ENCODE results near the gene LAMA2. TPM values are rescaled to one million over a fixed set of nuclear protein-coding genes. Genes with fewer than 3 reads are reported as not detected.

Gene LAMA2
- total RNA-seq, 4 donors from 2014 or later = 1.7 to 112 (median 19.6) TPM

DNA sequence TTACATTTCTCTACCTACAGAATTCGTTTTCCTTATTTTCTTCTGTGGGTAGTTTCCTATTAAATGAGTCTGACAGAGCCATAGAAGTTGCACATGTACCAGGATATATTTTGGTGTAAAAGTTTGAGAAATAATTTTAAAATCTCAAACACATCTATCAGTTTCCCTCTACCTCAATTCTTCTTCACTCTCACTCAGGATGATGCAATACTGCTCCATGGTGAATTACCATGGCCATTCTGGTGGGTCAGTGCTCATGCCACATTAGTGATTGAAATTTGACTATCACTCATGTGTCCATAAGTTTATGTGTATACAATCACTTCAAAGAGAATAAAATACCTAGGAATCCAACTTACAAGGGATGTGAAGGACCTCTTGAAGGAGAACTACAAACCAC lies 675.3 kb downstream of the LAMA2 start:
- 82 to 87% methylated on average over 1 of the region's 1 CpG for WGBS, 2 donors
- intact Hi-C loops (cut with DNase I) = no loop called here

DNA sequence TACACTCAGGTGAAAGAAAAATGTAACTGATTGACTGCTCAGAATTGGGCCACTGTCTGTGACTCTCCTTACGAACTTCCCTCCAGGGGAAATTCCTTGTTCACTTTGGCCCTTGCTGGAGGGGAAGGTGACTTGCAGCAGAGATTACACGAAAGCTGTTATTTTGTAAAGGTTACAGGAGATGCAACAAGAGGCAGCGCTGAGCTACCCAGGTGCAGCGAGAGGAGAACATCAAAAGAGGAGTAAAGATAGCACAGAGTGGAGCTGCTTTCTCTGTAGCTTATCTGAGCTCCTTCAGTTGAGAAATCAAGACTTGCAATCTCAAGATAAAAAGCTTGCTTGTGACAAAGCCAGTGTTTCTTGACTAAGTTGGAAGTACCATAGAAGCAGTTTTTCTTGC lies 682.4 kb downstream of the LAMA2 start:
- no peak for DNase-seq
- Histone ChIP-seq H3K4me3 (no peak overlapping the region), H3K9me3 (peaks cover 0 to under 1% (median 0%) of the 10 kb centered on the region in 3 donors), H3K27me3 (no peaks in the 10 kb centered on the region), H3K27ac (no peak overlapping the region), H3K4me1 (no peaks in the 10 kb centered on the region), H3K36me3 (no peaks in the 10 kb centered on the region)
- TF ChIP-seq POLR2A (IDR thresholded peaks at IDR 0.05) = no peak
- TF ChIP-seq, protein P1, sequence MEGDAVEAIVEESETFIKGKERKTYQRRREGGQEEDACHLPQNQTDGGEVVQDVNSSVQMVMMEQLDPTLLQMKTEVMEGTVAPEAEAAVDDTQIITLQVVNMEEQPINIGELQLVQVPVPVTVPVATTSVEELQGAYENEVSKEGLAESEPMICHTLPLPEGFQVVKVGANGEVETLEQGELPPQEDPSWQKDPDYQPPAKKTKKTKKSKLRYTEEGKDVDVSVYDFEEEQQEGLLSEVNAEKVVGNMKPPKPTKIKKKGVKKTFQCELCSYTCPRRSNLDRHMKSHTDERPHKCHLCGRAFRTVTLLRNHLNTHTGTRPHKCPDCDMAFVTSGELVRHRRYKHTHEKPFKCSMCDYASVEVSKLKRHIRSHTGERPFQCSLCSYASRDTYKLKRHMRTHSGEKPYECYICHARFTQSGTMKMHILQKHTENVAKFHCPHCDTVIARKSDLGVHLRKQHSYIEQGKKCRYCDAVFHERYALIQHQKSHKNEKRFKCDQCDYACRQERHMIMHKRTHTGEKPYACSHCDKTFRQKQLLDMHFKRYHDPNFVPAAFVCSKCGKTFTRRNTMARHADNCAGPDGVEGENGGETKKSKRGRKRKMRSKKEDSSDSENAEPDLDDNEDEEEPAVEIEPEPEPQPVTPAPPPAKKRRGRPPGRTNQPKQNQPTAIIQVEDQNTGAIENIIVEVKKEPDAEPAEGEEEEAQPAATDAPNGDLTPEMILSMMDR (IDR thresholded peaks at IDR 0.05) = no peak
- WGBS, 2 donors = 79 to 85% methylated on average over 4 of the region's 4 CpGs
- intact Hi-C loops (cut with DNase I) = no loop called here

More for the DNA sequence above, 675.3 kb downstream of the LAMA2 start:
- TF ChIP-seq, protein P1 (IDR thresholded peaks at IDR 0.05) = no peak
- no peak for TF ChIP-seq POLR2A (IDR thresholded peaks at IDR 0.05)
- Histone ChIP-seq H3K27ac (no peak overlapping the region), H3K4me1 (no peaks in the 10 kb centered on the region), H3K9me3 (no peaks in the 10 kb centered on the region), H3K4me3 (no peak overlapping the region), H3K36me3 (no peaks in the 10 kb centered on the region), H3K27me3 (no peaks in the 10 kb centered on the region)
- DNase-seq = no peak

DNA sequence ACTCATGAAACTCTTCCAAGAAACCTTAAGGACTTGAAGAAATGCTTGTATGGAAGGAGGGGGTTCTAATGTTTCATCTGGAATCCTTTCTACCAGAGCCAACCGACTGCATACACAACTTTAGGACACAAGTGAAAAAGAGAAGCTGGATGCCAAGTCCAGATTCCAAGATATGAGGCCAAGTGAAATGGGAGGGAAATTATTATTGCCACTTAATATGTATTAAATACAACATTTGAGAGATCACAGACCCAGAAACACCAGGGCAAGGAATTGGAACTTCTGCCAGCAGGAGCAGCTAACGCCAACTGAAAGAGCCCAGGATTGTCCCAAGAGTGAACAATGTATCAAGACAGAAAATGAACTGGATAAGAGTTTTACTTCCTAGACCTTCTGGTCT lies 682.9 kb downstream of the LAMA2 start:
- intact Hi-C loops (cut with DNase I) = no loop called here

More for the DNA sequence above, 682.9 kb downstream of the LAMA2 start:
- Histone ChIP-seq H3K4me1 (no peaks in the 10 kb centered on the region), H3K36me3 (no peaks in the 10 kb centered on the region), H3K9me3 (peaks cover 0 to 5% (median 0%) of the 10 kb centered on the region in 3 donors), H3K27me3 (no peaks in the 10 kb centered on the region), H3K27ac (no peak overlapping the region), H3K4me3 (no peak overlapping the region)
- TF ChIP-seq, protein P1 (IDR thresholded peaks at IDR 0.05) = no peak
- TF ChIP-seq POLR2A (IDR thresholded peaks at IDR 0.05) = no peak
- DNase-seq = no peak
- 52 to 80% methylated on average over 2 of the region's 2 CpGs for WGBS, 2 donors

Small RNAs within 50 kb of the gene (small RNA-seq; reads per million reads assigned to genes)
- 0 reads per million in 4 donors for gene RNU6-861P
